SIG-M5 treated with dmso at 0.1 percent for 504 hours (cell line): Measurements from ENCODE around the gene SAP30L.

ENCODE experiments used
- DNase-seq: peaks from one replicate; lab custom pipeline; 2025; ENCODE audit not compliant: unreplicated experiment; lab: John Stamatoyannopoulos, UW

The SAP30L gene

GRCh38 chr5:154460172-154460571 is 14.4 kb downstream of the SAP30L start:
- DNase-seq = no peak

- no peak for DNase-seq
These were observed 15.7 kb downstream of the SAP30L start for GRCh38 chr5:154461531-154461930.

- DNase-seq = no peak
These were observed 18.6 kb downstream of the SAP30L start for GRCh38 chr5:154464438-154464837.

- DNase-seq = peak; percentile 67
These were observed 19.4 kb downstream of the SAP30L start for GRCh38 chr5:154465169-154465568.

GRCh38 chr5:154466147-154466546 is 20.4 kb downstream of the SAP30L start:
- DNase-seq = no peak

GRCh38 chr5:154466671-154467070 is 20.9 kb downstream of the SAP30L start:
- no peak for DNase-seq

- DNase-seq = peak; percentile 48
These were observed 22.0 kb downstream of the SAP30L start for GRCh38 chr5:154467655-154468354.

- DNase-seq = no peak
These were observed 24.3 kb downstream of the SAP30L start for GRCh38 chr5:154470137-154470536.

GRCh38 chr5:154470947-154471870 is 25.4 kb downstream of the SAP30L start:
- no peak for DNase-seq

GRCh38 chr5:154472871-154473580 is 27.2 kb downstream of the SAP30L start:
- no peak for DNase-seq

GRCh38 chr5:154473581-154474283 is 27.9 kb downstream of the SAP30L start:
- DNase-seq = no peak

- no peak for DNase-seq
These were observed 28.9 kb downstream of the SAP30L start for GRCh38 chr5:154474396-154475334.

- no peak for DNase-seq
These were observed 30.0 kb downstream of the SAP30L start for GRCh38 chr5:154475591-154476353.

- no peak for DNase-seq
These were observed 30.8 kb downstream of the SAP30L start for GRCh38 chr5:154476354-154477205.

GRCh38 chr5:154477382-154478223 is 31.8 kb downstream of the SAP30L start:
- DNase-seq = no peak

GRCh38 chr5:154478224-154478565 is 32.4 kb downstream of the SAP30L start, which contains the start of gene HAND1:
HAND1 (minus strand) TSS chr5:154478227; CDS start chr5:154478008, 219 bp downstream.
- no peak for DNase-seq

- DNase-seq = no peak
These were observed 33.0 kb downstream of the SAP30L start for GRCh38 chr5:154478752-154479159.
